ENCODE data around the gene HDAC7.

The HDAC7 gene

DNA sequence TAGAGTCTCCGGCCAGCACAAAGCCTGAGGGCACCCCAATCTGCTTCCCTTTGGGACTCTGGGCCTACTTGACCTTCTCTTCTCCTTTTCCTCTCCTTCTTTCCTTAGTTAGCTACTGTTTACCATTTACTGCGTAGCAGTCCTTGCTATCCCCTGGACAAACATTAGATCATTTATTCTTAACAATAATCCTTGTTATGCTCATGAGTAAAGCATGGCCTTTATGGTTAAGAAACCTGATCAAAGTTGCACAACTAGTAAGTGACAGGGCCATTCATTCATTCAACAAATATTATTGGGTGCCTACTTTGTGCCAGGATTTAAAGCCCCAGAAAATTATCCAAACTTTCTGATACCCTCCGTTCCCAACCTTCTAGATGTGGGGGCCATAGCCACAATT, 3.2 kb upstream of the HDAC7 start:
- no peaks in the 10 kb centered on the region for H3K36me3 ChIP-seq
- peak overlapping the region; percentile 51 for H3K4me2 ChIP-seq
- TF ChIP-seq Cebpa-rat (IDR thresholded peaks at IDR 0.05) = no peak
- H3K9ac ChIP-seq = no peak overlapping the region
- H3K27me3 ChIP-seq = no peaks in the 10 kb centered on the region
- H4K20me1 ChIP-seq = peaks cover 12% of the 10 kb centered on the region
- H3K4me1 ChIP-seq = peaks cover 55% of the 10 kb centered on the region
- no peaks in the 10 kb centered on the region for H3K9me3 ChIP-seq
- no peak overlapping the region; the same call in 1 of the 2 replicates for H3K27ac ChIP-seq
- H3K4me3 ChIP-seq = no peak overlapping the region

- TF ChIP-seq Cebpa-rat (IDR thresholded peaks at IDR 0.05) = no peak
- Histone ChIP-seq H3K4me3 (no peak overlapping the region), H3K27ac (no peak overlapping the region; the same call in 1 of the 2 replicates), H4K20me1 (peaks cover 17% of the 10 kb centered on the region), H3K4me2 (peak overlapping the region; percentile 18), H3K27me3 (no peaks in the 10 kb centered on the region), H3K36me3 (no peaks in the 10 kb centered on the region), H3K4me1 (peaks cover 60% of the 10 kb centered on the region), H3K9ac (no peak overlapping the region), H3K9me3 (no peaks in the 10 kb centered on the region)
Observed at GRCh38 chr12:47822401-47822800, 2.7 kb upstream of the HDAC7 start.

GRCh38 chr12:47821346-47821706, 1.6 kb upstream of the HDAC7 start:
- H3K27ac ChIP-seq = peak overlapping the region; percentile 98; the same call in 1 of the 2 replicates
- H3K36me3 ChIP-seq = no peaks in the 10 kb centered on the region
- H3K4me2 ChIP-seq = peak overlapping the region; percentile 92
- no peak for TF ChIP-seq Cebpa-rat (IDR thresholded peaks at IDR 0.05)
- no peaks in the 10 kb centered on the region for H3K9me3 ChIP-seq
- H4K20me1 ChIP-seq = peaks cover 24% of the 10 kb centered on the region
- H3K4me3 ChIP-seq = no peak overlapping the region
- peaks cover 70% of the 10 kb centered on the region for H3K4me1 ChIP-seq
- H3K9ac ChIP-seq = 0 out of 2 replicates have a peak overlapping the region, but pooled peaks have one; percentile 96
- no peaks in the 10 kb centered on the region for H3K27me3 ChIP-seq

- Histone ChIP-seq H3K36me3 (no peaks in the 10 kb centered on the region), H3K4me1 (peaks cover 76% of the 10 kb centered on the region), H3K27me3 (no peaks in the 10 kb centered on the region), H3K4me3 (peak overlapping the region; percentile 92), H3K9me3 (no peaks in the 10 kb centered on the region), H3K27ac (peak overlapping the region; percentile 98), H3K4me2 (peak overlapping the region; percentile 92), H4K20me1 (peaks cover 24% of the 10 kb centered on the region), H3K9ac (peak overlapping the region; percentile 96)
- TF ChIP-seq Cebpa-rat (IDR thresholded peaks at IDR 0.05) = no peak
Observed at GRCh38 chr12:47820631-47821345, 1.1 kb upstream of the HDAC7 start.

- no peaks in the 10 kb centered on the region for H3K9me3 ChIP-seq
- TF ChIP-seq Cebpa-rat (IDR thresholded peaks at IDR 0.05) = no peak
- peaks cover 11% of the 10 kb centered on the region; the same call in 1 of the 2 replicates for H3K36me3 ChIP-seq
- H3K4me1 ChIP-seq = peaks cover 85% of the 10 kb centered on the region
- H3K4me3 ChIP-seq = peak overlapping the region; percentile 92
- H3K4me2 ChIP-seq = peak overlapping the region; percentile 97
- peak overlapping the region; percentile 96 for H3K9ac ChIP-seq
- H3K27ac ChIP-seq = peak overlapping the region; percentile 98
- no peaks in the 10 kb centered on the region for H3K27me3 ChIP-seq
- peaks cover 24% of the 10 kb centered on the region for H4K20me1 ChIP-seq
Observed at GRCh38 chr12:47819138-47819895, 386 bp downstream of the HDAC7 start.

GRCh38 chr12:47818467-47819137, 1.1 kb downstream of the HDAC7 start:
- peaks cover 11% of the 10 kb centered on the region; the same call in 1 of the 2 replicates for H3K36me3 ChIP-seq
- H3K9me3 ChIP-seq = no peaks in the 10 kb centered on the region
- peaks cover 85% of the 10 kb centered on the region for H3K4me1 ChIP-seq
- TF ChIP-seq Cebpa-rat (IDR thresholded peaks at IDR 0.05) = no peak
- peak overlapping the region; percentile 98 for H3K27ac ChIP-seq
- H3K4me3 ChIP-seq = peak overlapping the region; percentile 92
- no peaks in the 10 kb centered on the region for H3K27me3 ChIP-seq
- H3K4me2 ChIP-seq = peak overlapping the region; percentile 97
- peak overlapping the region; percentile 96 for H3K9ac ChIP-seq
- peaks cover 24% of the 10 kb centered on the region for H4K20me1 ChIP-seq

DNA sequence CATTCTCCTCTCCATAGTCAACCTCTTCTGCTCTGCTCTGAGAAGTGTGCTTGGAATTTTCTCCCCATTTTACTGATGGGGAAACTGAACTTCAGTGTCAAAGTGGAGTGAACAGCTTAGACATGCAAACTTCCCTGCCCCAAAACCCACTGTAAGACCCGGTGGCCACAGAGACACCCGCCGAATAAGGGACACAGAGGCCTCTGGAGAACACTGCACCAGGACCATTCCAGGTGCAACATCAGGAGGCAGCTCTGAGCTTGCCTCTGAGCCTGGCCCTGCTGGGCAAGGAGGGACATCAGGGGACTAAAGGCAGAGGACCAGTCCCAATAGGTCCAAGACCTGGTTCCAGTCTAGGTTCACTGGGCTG, 1.7 kb downstream of the HDAC7 start:
- H3K4me3 ChIP-seq = peak overlapping the region; percentile 92

GRCh38 chr12:47817272-47818006, 2.3 kb downstream of the HDAC7 start:
- H3K27ac ChIP-seq = peak overlapping the region; percentile 98
- peaks cover 82% of the 10 kb centered on the region for H3K4me1 ChIP-seq
- no peaks in the 10 kb centered on the region for H3K9me3 ChIP-seq
- H3K27me3 ChIP-seq = no peaks in the 10 kb centered on the region
- peaks cover 24% of the 10 kb centered on the region for H4K20me1 ChIP-seq
- peak overlapping the region; percentile 92 for H3K4me3 ChIP-seq
- H3K36me3 ChIP-seq = peaks cover 11% of the 10 kb centered on the region; the same call in 1 of the 2 replicates
- H3K9ac ChIP-seq = peak overlapping the region; percentile 96
- peak overlapping the region; percentile 97 for H3K4me2 ChIP-seq
- TF ChIP-seq Cebpa-rat (IDR thresholded peaks at IDR 0.05) = no peak

More for the DNA sequence above, 1.7 kb downstream of the HDAC7 start:
- Histone ChIP-seq H3K4me2 (peak overlapping the region; percentile 97), H3K9ac (peak overlapping the region; percentile 96), H3K36me3 (peaks cover 11% of the 10 kb centered on the region; the same call in 1 of the 2 replicates), H4K20me1 (peaks cover 24% of the 10 kb centered on the region), H3K27ac (peak overlapping the region; percentile 98), H3K9me3 (no peaks in the 10 kb centered on the region), H3K4me1 (peaks cover 84% of the 10 kb centered on the region), H3K27me3 (no peaks in the 10 kb centered on the region)
- TF ChIP-seq Cebpa-rat (IDR thresholded peaks at IDR 0.05) = no peak
